ENCODE data around the gene RGS12. TPM values are rescaled to one million over a fixed set of nuclear protein-coding genes. Genes with fewer than 3 reads are reported as not detected.

The RGS12 gene, protein sequence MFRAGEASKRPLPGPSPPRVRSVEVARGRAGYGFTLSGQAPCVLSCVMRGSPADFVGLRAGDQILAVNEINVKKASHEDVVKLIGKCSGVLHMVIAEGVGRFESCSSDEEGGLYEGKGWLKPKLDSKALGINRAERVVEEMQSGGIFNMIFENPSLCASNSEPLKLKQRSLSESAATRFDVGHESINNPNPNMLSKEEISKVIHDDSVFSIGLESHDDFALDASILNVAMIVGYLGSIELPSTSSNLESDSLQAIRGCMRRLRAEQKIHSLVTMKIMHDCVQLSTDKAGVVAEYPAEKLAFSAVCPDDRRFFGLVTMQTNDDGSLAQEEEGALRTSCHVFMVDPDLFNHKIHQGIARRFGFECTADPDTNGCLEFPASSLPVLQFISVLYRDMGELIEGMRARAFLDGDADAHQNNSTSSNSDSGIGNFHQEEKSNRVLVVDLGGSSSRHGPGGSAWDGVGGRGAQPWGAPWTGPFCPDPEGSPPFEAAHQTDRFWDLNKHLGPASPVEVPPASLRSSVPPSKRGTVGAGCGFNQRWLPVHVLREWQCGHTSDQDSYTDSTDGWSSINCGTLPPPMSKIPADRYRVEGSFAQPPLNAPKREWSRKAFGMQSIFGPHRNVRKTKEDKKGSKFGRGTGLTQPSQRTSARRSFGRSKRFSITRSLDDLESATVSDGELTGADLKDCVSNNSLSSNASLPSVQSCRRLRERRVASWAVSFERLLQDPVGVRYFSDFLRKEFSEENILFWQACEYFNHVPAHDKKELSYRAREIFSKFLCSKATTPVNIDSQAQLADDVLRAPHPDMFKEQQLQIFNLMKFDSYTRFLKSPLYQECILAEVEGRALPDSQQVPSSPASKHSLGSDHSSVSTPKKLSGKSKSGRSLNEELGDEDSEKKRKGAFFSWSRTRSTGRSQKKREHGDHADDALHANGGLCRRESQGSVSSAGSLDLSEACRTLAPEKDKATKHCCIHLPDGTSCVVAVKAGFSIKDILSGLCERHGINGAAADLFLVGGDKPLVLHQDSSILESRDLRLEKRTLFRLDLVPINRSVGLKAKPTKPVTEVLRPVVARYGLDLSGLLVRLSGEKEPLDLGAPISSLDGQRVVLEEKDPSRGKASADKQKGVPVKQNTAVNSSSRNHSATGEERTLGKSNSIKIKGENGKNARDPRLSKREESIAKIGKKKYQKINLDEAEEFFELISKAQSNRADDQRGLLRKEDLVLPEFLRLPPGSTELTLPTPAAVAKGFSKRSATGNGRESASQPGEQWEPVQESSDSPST (N-terminal part only)
- total RNA-seq: 1 to 10 TPM; 1.3 to 2.2 TPM

DNA sequence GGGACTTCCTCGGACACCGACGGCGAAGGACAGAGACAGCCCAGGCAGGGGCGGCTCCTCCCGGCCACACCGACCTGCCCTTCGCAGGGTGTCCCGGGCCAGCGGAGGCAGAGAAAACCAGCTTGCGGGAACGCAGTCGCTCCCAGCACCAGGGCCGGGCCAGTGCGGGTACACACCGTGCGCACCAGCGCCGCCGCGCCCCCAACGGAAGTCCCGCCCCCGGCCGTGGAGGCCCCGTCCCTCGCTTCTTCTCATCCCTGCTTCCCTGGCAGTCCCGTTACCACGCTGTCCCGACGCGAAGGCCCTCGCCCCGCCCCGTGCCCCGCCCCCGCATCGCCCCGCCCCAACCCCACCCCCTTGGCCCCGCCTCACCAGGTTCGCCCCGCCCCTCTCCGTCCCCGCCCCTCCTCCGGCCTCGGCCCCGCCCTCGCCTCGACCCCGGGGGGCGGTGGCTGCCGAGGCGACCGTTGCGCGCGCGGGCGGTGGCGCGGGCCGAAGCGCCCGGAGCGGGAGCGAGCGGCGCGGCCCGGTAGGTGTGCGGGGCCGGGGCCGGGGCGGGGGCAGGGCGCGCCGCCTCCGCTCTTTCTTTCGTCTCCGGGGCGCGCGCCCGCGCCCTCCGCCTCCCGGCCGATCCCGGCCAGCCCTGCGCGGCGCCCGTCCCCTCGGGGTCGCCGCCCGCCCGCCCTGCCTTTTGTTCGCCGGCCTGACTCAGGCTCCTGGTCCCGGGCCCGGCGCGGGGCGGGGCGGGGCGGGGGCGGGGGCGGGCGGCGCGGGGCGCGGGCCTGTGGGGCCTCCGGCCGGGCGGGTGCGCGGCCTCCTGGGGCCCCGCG is at the start of gene RGS12:
Gene RGS12, plus strand, starts transcription at position 451 of the 830 bp plus-strand sequence. CDS start 23,150 bp downstream, outside the sequence.
- ChIA-PET POLR2A (no interaction called here), CTCF (interaction anchor here (0.6 kb wide), 1 partner anchor 53 kb away, joined by 3 read pairs; no protein-coding TSS in a partner anchor)

DNA sequence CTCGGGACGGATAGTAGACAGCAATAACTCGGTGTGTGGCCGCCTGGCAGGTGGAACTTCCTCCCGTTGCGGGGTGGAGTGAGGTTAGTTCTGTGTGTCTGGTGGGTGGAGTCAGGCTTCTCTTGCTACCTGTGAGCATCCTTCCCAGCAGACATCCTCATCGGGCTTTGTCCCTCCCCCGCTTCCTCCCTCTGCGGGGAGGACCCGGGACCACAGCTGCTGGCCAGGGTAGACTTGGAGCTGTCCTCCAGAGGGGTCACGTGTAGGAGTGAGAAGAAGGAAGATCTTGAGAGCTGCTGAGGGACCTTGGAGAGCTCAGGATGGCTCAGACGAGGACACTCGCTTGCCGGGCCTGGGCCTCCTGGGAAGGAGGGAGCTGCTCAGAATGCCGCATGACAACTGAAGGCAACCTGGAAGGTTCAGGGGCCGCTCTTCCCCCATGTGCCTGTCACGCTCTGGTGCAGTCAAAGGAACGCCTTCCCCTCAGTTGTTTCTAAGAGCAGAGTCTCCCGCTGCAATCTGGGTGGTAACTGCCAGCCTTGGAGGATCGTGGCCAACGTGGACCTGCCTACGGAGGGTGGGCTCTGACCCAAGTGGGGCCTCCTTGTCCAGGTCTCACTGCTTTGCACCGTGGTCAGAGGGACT is 49.6 kb upstream of the RGS12 start:
- CTCF ChIA-PET: no interaction called here
- POLR2A ChIA-PET: no interaction called here

DNA sequence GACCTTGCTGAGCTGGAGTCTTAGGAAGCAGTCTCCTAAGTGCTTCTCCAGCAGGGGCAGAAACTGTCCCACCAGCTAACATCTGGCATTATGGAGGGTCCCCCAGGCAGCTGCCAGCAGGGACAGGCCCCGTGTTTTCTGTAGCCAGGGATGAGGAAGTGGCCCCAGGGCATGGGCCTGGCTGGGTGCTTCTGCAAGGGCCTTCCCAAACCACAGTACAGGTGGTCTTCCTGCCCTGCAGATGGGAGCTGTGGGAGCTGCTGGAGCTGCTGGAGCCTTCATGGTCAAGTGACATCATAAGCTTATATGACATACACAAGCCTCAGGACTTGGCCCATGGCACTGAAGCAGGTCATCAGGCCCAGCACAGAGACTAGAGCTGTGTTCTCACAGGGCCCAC is 48.8 kb upstream of the RGS12 start:
- POLR2A ChIA-PET: no interaction called here
- CTCF ChIA-PET: no interaction called here

DNA sequence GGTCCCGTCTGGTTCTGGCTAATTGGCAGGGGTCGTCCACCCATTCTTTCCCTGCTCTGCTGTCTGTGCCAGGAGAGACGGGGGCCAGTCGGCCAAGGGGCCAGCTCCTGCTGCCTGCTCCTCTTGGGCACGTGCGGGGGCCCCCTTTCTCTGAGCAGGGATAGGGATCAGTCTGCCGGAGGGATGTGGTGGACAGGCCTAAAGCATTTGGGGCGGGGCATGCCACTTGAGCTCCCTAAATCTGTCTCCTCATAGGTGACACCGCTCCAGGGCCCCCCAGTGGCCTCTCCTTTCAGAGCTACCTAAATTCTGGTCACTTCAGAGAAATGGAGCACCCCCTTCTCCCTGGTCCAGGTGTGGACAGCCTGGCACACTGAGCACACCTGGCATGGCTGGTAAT is 48.1 kb upstream of the RGS12 start:
- POLR2A ChIA-PET: no interaction called here
- CTCF ChIA-PET: no interaction called here

DNA sequence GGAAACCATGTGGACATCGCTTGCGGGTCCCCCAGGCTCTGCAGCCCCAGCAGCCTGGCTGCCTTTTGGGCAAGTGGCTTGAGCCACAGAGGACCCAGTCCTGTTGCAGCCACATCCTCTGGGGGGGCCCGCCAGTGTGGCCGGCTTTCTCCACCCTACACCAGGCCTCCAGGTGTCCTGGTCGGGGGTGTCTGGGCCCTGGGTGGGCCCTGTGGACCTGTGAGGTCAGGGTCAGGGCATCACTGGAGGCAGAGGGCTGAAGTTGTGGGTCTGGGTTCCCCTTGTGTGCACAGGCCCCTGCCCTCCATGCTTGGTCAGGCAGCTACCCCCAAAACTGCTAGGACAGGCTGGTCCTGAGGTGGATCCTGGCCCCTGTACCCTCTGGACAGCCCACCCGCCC is 47.1 kb upstream of the RGS12 start:
- ChIA-PET CTCF (no interaction called here), POLR2A (no interaction called here)

DNA sequence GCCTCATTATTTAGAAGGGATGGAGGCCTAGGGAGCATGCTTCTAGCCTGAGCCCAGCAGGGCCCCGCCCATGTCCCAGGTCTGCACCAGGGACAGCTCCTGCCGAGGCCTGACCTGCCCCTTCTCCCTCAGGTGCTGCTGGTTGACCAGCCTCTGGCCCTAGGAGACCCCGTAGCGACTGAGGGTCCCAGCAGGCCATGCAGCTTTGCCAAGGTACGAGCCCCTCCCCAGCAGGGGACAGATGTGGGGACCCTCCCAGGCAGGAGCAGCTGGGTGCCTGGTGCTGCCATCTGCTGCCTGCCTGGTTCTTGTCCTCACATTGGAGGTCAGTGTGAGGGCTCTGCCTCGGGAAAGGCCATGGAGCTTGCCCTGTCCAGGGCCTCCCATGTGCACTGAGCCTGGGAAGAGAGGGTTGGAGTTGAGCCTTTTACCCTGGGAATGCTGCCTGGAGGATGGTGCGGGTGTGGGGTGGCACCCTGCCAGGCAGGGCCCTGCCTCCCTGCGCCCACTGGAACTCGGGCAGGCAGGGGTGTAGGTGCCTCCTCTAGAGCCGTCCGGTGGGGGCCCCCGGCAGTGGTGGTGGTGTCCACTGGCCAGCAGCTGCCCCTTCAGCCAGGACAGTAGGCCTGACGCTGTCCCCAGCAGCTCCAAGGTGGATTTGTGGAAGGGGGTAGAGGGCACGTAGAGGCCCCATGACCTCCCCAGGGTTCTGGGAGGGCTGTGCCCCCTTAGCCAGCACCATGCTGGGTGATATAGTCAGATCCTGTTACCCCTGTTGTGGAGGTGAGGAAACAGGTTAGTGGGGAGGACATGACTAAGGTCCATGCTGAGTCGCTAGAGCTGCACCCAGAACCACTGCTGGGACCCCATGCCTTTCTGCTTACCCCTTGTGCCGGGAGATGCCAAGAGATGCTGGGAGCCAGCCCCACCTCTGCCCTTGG is 46.1 kb upstream of the RGS12 start:
- ChIA-PET CTCF (no interaction called here), POLR2A (no interaction called here)

DNA sequence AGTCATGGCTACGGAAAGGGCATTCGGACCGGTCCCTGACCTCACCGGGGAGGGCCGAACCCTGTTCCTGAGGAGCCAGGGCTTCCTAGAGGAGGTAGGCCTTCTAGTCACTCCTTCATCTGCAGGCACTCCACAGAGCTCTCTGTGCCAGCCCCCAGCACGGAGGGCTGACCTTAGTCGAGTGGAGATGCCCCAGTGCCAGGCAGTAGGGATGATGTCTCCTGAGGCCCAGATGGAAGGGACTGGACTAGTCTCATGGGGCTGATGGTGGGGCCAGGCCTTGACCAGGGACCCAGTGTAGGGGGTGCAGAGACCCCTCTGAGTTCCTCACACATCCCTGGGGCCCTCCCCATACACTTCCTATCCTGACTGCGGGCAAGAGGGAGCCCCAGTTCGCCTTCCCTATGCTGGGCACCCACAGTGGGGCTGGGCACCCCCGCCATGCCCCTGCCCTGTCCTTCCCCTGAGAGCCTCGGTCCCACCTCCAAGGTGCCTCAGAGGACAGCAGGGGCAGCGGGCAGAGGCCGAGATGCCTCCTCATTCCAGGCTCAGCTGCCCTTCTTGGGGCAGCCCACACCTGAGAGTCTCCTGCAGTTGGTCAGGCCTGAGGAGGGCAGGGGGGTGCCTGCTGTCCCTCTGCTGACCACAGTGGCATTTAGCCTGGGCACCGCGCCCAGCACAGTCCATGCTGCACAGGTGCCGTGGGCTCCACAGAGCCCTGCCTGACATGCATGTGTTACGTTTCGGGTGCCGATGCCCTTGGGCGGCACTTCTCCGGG is 45.2 kb upstream of the RGS12 start:
- ChIA-PET CTCF (no interaction called here), POLR2A (no interaction called here)

DNA sequence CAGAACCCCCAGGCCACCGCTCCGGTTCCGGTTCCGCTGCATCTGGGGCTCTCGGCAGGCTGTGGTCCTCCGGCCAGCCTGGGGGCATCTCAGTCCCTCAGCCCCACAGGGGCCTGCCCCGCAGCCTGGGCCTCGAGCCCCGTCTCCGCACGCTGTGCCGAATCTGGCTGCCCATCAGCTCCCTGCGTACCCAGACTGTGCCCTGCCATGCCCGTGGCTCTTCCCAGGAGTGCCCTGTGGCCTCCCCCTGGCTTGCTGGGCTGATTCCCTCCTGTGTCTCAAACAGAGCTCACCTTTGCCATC is 44.7 kb upstream of the RGS12 start:
- CTCF ChIA-PET: no interaction called here

DNA sequence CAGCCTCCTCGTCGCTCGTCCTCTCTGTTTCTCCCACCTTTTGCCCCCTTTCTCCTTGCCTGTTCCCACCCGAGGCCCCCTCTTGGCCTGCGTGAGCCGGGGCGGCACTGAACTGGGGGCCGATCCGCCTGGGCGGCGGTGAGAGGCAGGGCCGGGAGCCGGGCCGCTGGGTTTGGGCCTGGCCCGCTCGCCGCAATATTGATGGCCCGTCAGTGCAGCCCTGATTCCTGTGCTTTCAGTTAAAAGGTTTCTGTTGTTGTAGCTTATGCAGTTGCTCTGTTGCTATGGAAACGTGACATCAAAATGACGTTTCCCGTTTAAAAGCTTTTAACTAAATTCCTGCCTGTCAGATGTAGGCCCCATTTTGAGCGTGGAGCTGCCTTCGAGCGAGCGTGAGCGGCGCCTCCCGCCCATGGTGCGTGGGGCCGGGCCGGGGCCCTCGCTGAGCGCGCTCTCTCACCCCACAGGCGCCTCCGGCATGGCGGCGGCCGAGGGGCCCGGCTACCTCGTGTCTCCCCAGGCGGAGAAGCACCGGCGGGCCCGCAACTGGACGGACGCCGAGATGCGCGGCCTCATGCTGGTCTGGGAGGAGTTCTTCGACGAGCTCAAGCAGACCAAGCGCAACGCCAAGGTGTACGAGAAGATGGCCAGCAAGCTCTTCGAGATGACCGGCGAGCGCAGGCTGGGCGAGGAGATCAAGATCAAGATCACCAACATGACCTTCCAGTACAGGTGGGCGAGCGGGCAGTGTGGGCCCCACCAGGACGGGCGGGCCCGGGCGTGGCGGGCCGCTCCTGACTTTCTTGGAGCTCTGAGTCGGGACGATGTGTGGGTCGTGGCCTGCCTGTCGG is 43.8 kb upstream of the RGS12 start, which contains the start of gene MSANTD1:
Gene MSANTD1, plus strand, starts transcription at position 349 of the 851 bp plus-strand sequence. Its CDS starts 64 bp downstream, at position 413.
- ChIA-PET POLR2A (no interaction called here), CTCF (no interaction called here)

More for the DNA sequence above, 44.7 kb upstream of the RGS12 start:
- POLR2A ChIA-PET: no interaction called here

DNA sequence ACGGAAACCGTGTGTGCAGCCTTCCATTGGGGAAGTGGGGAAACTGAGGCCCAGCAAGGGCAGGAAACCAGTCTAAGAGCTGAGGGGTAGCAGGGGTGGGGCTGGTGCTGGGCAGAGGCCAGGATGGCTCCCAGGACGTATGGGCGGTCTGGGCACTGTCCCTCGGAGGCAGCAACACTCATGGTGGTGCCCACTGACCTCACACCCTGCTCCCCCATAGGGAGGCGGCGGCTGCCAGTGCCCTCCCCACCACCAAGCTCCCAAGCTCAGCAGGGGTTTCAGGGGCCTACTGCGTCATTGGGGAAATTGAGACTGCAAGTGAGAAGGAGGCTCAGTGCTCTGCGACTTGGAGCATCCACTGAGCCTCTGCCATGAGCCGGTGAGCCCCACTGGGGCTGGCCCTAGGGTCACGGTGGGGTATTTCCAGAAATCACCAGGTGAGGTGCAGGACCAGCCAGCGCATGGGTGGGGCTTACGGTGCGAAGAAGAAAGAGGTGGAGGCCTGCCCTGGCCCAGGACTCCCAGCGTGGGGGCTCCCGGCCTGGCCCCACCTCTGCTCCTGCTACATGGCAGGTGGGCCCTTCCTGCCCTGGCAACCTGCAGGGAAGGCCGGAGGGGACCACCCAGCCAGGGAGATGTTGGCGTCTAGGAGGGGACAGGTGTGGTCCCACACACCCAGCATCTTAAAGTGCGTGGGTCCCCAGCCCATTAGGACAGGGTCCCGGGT is 42.9 kb upstream of the RGS12 start:
- ChIA-PET CTCF (no interaction called here), POLR2A (no interaction called here)

DNA sequence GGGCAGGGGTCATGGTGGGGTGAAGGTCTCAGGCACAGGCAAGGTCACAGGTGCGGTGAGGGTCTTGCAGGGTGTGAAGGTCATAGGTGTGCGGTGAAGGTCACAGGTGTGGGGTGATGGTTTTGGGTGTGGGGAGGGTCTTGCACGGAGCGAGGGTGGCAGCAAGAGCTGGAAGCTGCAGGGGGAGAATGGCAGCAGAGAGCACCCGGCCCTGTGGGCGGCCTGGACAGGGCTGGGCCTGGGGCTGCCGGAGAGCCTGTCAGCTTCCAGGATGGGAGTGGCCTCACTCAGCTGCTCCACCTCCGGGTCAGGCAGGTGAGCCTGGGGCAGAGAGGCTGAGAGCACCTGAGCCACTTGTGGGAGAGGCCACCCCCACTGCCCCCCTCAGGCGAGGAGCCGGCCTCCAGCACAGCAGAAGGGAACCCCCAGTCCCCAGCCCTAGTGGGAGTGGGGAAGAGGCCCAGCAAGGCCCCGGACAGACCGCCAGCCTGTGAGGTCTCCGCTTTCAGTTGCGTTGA is 42.3 kb upstream of the RGS12 start:
- POLR2A ChIA-PET: no interaction called here
- CTCF ChIA-PET: no interaction called here

DNA sequence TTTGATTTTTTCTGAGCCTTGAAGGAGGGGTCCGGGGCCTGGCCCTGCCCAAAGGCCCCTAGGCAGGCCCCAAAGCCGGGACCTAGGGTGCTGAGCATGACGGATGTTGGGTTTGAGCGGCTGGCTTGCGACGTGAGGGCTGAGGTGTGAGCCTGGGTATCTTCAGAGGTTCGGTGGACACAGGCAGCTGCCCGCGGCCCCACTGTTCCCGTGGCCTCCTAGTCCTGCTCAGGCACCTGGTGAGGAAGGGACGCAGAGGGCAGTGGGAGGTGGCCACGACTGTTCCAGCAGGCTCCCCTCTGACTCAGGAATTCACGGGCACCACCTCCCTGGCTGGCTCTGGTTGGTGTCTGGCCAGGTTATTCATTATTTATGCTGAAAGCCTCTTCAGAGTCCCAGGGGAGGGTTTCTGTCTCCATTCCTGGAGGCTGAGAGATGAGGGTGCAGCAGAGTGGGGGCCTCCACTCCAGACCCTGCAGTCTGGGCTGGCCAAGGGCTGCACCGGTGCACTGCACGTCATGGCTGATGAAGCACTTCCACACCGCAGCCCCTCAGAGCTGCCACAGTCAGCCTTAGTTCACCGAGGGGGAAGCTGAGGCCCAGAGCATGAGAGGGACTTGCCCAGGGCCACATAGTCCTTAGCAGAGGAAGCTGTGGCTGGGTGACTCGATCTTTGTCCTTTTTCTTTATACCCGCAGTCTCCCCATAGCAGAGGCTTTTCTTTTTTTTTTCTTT is 41.7 kb upstream of the RGS12 start:
- CTCF ChIA-PET: no interaction called here
- POLR2A ChIA-PET: no interaction called here

DNA sequence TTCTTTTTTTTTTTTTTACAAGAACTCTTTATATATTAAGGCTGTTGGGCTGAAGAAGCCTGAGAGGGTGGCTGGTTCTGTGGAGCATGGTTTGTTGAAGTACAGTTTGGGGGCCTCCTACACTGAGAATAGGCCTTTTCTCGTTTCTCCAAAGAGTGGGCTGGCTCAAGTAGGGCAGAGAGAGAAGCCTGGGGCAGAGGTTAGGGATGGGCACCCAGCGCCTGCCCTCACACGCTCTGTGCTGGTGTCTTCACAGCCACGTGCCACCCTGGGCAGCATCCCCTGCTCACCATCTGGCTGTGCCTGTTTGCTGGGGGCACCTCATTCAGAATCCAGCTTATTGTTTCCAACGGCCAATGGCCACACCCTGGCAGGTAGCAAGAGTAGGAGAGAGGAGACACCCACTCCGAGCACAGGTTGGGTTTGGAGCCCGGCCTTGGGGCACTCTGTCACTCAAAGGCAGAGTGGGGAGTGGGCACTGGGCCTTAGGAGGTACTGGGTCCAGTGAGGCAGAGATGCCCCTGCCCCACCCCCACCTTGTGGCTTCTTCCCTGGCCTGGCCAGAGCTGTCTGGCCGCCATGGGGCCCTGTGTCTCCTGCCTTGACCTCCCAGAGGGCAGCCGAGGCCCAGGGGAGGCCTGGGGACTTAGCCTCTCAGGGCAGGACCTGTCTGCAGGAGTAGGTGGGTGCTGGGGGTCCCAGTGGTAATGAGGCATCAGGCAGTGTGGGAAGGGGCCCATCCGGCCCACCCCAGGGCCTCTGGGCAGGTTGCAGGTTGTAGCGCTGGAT is 40.9 kb upstream of the RGS12 start:
- CTCF ChIA-PET: no interaction called here
- POLR2A ChIA-PET: no interaction called here

DNA sequence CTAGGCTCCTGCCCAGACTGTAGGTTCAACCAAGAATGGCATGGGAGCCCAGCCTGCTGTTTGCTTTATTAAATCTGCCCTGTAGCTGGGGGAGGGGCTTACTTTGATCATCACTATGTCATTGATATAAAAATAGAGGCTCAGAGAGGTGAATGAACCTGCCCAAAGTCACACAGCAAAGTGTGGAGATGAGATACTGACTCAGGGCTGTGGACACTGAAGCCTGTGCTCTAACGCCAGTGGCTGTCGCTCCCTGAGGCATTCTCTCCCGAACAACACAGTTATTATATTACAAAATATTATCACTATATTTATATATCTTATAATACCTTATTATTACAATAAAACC is 40.4 kb upstream of the RGS12 start:
- ChIA-PET CTCF (no interaction called here), POLR2A (no interaction called here)

All from activated CD8-positive, alpha-beta memory T cell treated with anti-CD3 and anti-CD28 coated beads for 36 hours (primary cell).